IMR-90 (cell line): ENCODE data around the gene SPTSSA. TPM values are rescaled to one million over a fixed set of nuclear protein-coding genes. Genes with fewer than 3 reads are reported as not detected.

ENCODE experiments used
- ATAC-seq: fragments of 200-7000 bp; cut with Tn5 transposase; 2 replicates; pipeline ENCODE4 v1.9.1; 2020; ENCODE audit warnings: low read depth, mild to moderate bottlenecking, moderate library complexity
- BruUV-seq: library from RNA; stranded (reverse); fragments of 400-500 nt; replicated peaks from 2 replicates; lab custom pipeline; 2021; lab: Mats Ljungman, UMichigan
- CTCF ChIA-PET: fragments of 300-600 bp; formaldehyde crosslinking; extraction: SDS; loops from one replicate; lab custom pipeline; 2021; ENCODE audit warnings: antibody characterized with exemption; lab: Yijun Ruan, JAX
- POLR2A ChIA-PET: fragments of 300-600 bp; sonication (Branson Sonifier 250); formaldehyde crosslinking; loops from one replicate; lab custom pipeline; 2022; ENCODE audit warnings: antibody characterized with exemption; ENCODE audit not compliant: unreplicated experiment; lab: Charles Lee
- DNase-seq: peaks from one replicate; pipeline ENCODE4 v3.0.0; 2013
- H2AFZ ChIP-seq: replicated peaks from 2 replicates; pipeline ENCODE3; 2013; ENCODE audit warnings: low read length, mild to moderate bottlenecking; ENCODE audit not compliant: poor library complexity
- H2AK5ac ChIP-seq: 2 replicates; pipeline ENCODE4 v1.6.1; 2013; ENCODE audit warnings: low read depth, low read length, inconsistent platforms
- H2AK9ac ChIP-seq: replicated peaks from 2 replicates; pipeline ENCODE3; 2013; ENCODE audit warnings: mild to moderate bottlenecking, low read depth, low read length, moderate library complexity; ENCODE audit not compliant: poor library complexity
- H2BK120ac ChIP-seq: 2 replicates; pipeline ENCODE4 v1.6.1; 2013; ENCODE audit warnings: low read depth, low read length, inconsistent platforms
- H2BK15ac ChIP-seq: 3 replicates; pipeline ENCODE4 v1.6.1; 2013; ENCODE audit warnings: low read depth, low read length, inconsistent platforms
- H2BK20ac ChIP-seq: 2 replicates; pipeline ENCODE4 v1.6.1; 2013; ENCODE audit warnings: low read depth, mild to moderate bottlenecking, inconsistent platforms, low read length, moderate library complexity
- H2BK5ac ChIP-seq: 2 replicates; pipeline ENCODE4 v1.6.1; 2013; ENCODE audit warnings: mild to moderate bottlenecking, low read depth, low read length, inconsistent platforms; ENCODE audit not compliant: poor library complexity, severe bottlenecking
- H3K14ac ChIP-seq: replicated peaks from 2 replicates; pipeline ENCODE4 v1.6.1; 2013; ENCODE audit warnings: low read depth, low read length, inconsistent platforms
- H3K18ac ChIP-seq: 2 replicates; pipeline ENCODE4 v1.6.1; 2013; ENCODE audit warnings: low read depth, low read length, control low read depth
- H3K23ac ChIP-seq: 2 replicates; pipeline ENCODE4 v1.6.1; 2013; ENCODE audit warnings: low read depth, low read length, inconsistent platforms
- H3K27ac ChIP-seq: 2 replicates; pipeline ENCODE4 v1.5.1; 2013; ENCODE audit warnings: mild to moderate bottlenecking, control low read depth, low read length; ENCODE audit not compliant: insufficient read depth
- H3K27me3 ChIP-seq: 2 replicates; pipeline ENCODE4 v1.6.1; 2013; ENCODE audit warnings: low read length; ENCODE audit not compliant: control insufficient read depth, insufficient read depth
- H3K36me3 ChIP-seq: 2 replicates; pipeline ENCODE4 v1.6.1; 2013; ENCODE audit warnings: low read length, mixed read lengths; ENCODE audit not compliant: control insufficient read depth, insufficient read depth
- H3K4ac ChIP-seq: 2 replicates; pipeline ENCODE4 v1.6.1; 2013; ENCODE audit warnings: low read depth, low read length, inconsistent platforms
- H3K4me1 ChIP-seq: 2 replicates; pipeline ENCODE4 v1.6.1; 2013; ENCODE audit warnings: low read length, mixed read lengths; ENCODE audit not compliant: control insufficient read depth, insufficient read depth
- H3K4me2 ChIP-seq: 2 replicates; pipeline ENCODE4 v1.6.1; 2013; ENCODE audit warnings: low read depth, mild to moderate bottlenecking, control low read depth, low read length, moderate library complexity
- H3K4me3 ChIP-seq: 2 replicates; pipeline ENCODE4 v1.5.1; 2013; ENCODE audit warnings: low read depth, mild to moderate bottlenecking, control low read depth, low read length, moderate library complexity; ENCODE audit not compliant: insufficient read depth
- H3K56ac ChIP-seq: 2 replicates; pipeline ENCODE4 v1.6.1; 2013; ENCODE audit warnings: low read length, inconsistent platforms; ENCODE audit not compliant: insufficient read depth; ENCODE audit errors: extremely low read depth
- H3K79me1 ChIP-seq, 2 experiments: 2 replicates each; pipeline ENCODE4 v1.6.1; 2013; ENCODE audit warnings: low read length in 2 of 2, inconsistent platforms in 1 of 2, low read depth in 1 of 2
- H3K9ac ChIP-seq: 2 replicates; pipeline ENCODE4 v1.6.1; 2013; ENCODE audit warnings: low read depth, low read length, control low read depth
- H3K9me1 ChIP-seq: 2 replicates; pipeline ENCODE4 v1.6.1; 2013; ENCODE audit warnings: low read length, inconsistent platforms; ENCODE audit not compliant: insufficient read depth
- H3K9me3 ChIP-seq: 2 replicates; pipeline ENCODE4 v1.6.1; 2013; ENCODE audit warnings: low read length; ENCODE audit not compliant: control insufficient read depth, insufficient read depth
- H4K20me1 ChIP-seq: 2 replicates; pipeline ENCODE4 v1.6.1; 2013; ENCODE audit warnings: low read length, inconsistent platforms; ENCODE audit not compliant: insufficient read depth
- H4K5ac ChIP-seq: 2 replicates; pipeline ENCODE4 v1.6.1; 2013; ENCODE audit warnings: mild to moderate bottlenecking, low read depth, low read length, control low read depth
- H4K8ac ChIP-seq, 2 experiments: 2 replicates each; pipeline ENCODE4 v1.6.1; 2013; ENCODE audit warnings: low read depth in 2 of 2, low read length in 2 of 2, control low read depth in 1 of 2, inconsistent platforms in 1 of 2
- H4K91ac ChIP-seq: 2 replicates; pipeline ENCODE4 v1.6.1; 2013; ENCODE audit warnings: low read depth, low read length, inconsistent platforms; ENCODE audit not compliant: insufficient read depth
- CEBPB ChIP-seq: IDR thresholded peaks from 2 replicates; pipeline ENCODE4 v1.6.1; 2012; ENCODE audit warnings: low read depth, low read length, improper control_type of control experiment
- RFX5 ChIP-seq: IDR thresholded peaks from 2 replicates; pipeline ENCODE4 v1.8.0; 2012; ENCODE audit warnings: low read depth, mild to moderate bottlenecking, low read length, moderate library complexity
- WGBS, 2 experiments: methylation state at CpG; one replicate each; pipeline versions ENCODE4 v1.1.5 to v1.1.7; 2013; ENCODE audit warnings: missing lambda C conversion rate in 2 of 2; ENCODE audit not compliant: insufficient read length in 1 of 2; ENCODE audit errors: extremely low coverage in 2 of 2; 5-methylcytosine and 5-hydroxymethylcytosine counted together
- dilution Hi-C: fragments of 300-500 bp; cut with HindIII; formaldehyde crosslinking; loops from one replicate; pipeline ENCODE4 v1.14.3; 2018; ENCODE audit warnings: low sequenced_read_pairs; ENCODE audit not compliant: unreplicated experiment
- in situ Hi-C: fragments of 300-500 bp; cut with MboI; formaldehyde crosslinking; loops from 3 replicates; pipeline ENCODE4 v1.14.3; 2019; ENCODE audit warnings: low sequenced_read_pairs, inconsistent platforms, mixed read lengths
- intact Hi-C: fragments of 100-400 bp; cut with micrococcal nuclease; formaldehyde crosslinking; loops from 2 replicates; pipeline ENCODE4 v1.10.0; 2022
- polyA plus RNA-seq, 3 experiments: library from polyadenylated mRNA; depleted of rRNA; stranded (reverse); fragments of >200 nt; gene quantifications; 2 replicates each; pipeline ENCODE4 v1.2.3, GENCODE V29; 2012; ENCODE audit warnings: low replicate concordance in 1 of 3
- total RNA-seq: library from RNA; depleted of rRNA; stranded (reverse); fragments of >200 nt; gene quantifications from 2 replicates; pipeline ENCODE4 v1.2.3, GENCODE V29; 2012

Gene SPTSSA
- total and polyA plus RNA-seq, 2 of the 4 experiments (the other 2 are of a cell fraction), result 10.8 to 26.2 TPM

DNA sequence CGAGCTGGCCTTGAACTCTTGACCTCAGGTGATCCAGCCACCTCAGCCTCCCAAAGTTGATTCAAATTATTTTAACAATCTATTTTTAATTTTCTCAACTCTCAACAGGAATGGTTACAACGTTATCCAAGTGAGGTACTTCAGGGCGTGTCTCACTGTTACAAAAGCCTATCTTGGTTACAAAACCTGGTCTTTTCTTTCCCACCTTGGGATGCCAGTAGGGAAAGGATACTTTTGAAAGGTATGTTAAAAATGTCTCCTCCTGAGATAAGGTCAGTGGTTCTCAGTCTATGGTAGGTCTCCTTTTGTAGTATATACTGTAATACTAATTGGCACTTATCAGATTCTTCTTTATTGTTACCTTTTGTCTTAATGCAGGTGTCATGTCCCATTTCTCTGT lies 4.9 kb downstream of the SPTSSA start:
- in situ Hi-C loops (loop anchor here (10.0 kb wide), 1 partner anchor 78 kb away; the partner anchor contains the start of gene EAPP), intact Hi-C loops (no loop called here), dilution Hi-C loops (no loop called here)
- Histone ChIP-seq H2BK120ac (no peak overlapping the region), H3K27me3 (no peaks in the 10 kb centered on the region), H3K18ac (no peak overlapping the region), H2BK20ac (no peak overlapping the region), H4K91ac (no peak overlapping the region), H3K9ac (no peak overlapping the region), H4K20me1 (peaks cover 39% of the 10 kb centered on the region), H2AFZ (no peak overlapping the region), H3K4me2 (no peak overlapping the region), H3K9me3 (no peaks in the 10 kb centered on the region), H3K9me1 (no peaks in the 10 kb centered on the region; the same call in 1 of the 2 replicates), H3K14ac (no peak overlapping the region), H3K23ac (no peak overlapping the region), H3K4me3 (no peak overlapping the region), H2BK5ac (no peak overlapping the region), H3K4me1 (peaks cover 5% of the 10 kb centered on the region), H2AK9ac (no peak overlapping the region), H3K36me3 (peaks cover 18% of the 10 kb centered on the region), H2AK5ac (no peak overlapping the region), H4K8ac (no peak overlapping the region), H3K79me1 (peaks cover 10 to 36% of the 10 kb centered on the region in 2 experiments), H4K5ac (no peak overlapping the region), H3K56ac (no peak overlapping the region), H3K4ac (no peak overlapping the region), H2BK15ac (no peak overlapping the region), H3K27ac (no peak overlapping the region)
- ChIA-PET CTCF (no interaction called here), POLR2A (no interaction called here)
- no peak for DNase-seq
- TF ChIP-seq RFX5 (no peak), CEBPB (no peak)
- no CpG with 5 or more reads among the region's 3 CpGs for WGBS, 2 experiments
- BruUV-seq, result no TSS peak
- no peak for ATAC-seq
